Ishikawa (cell line): ENCODE results near the gene DBN1.
A peak's percentile ranks its signal among the peaks of the same experiment; 100 is the strongest.

Experiments used
- EP300 ChIP-seq: IDR thresholded peaks from 2 replicates; pipeline ENCODE4 v1.6.1; 2012; ENCODE audit warnings: borderline replicate concordance
- RAD21 ChIP-seq: IDR thresholded peaks from 2 replicates; pipeline ENCODE4 v1.6.1; 2012; ENCODE audit warnings: low read depth
- TCF12 ChIP-seq: IDR thresholded peaks from 2 replicates; pipeline ENCODE4 v1.6.1; 2012; ENCODE audit warnings: low read depth
- TEAD4 ChIP-seq: IDR thresholded peaks from 2 replicates; pipeline ENCODE4 v1.6.1; 2012
- TF ChIP-seq, protein P1 (sequence below): IDR thresholded peaks from 2 replicates; pipeline ENCODE4 v1.6.1; 2012
- TF ChIP-seq, protein P2 (sequence below): IDR thresholded peaks from 2 replicates; pipeline ENCODE4 v1.6.1; 2012; ENCODE audit warnings: low read depth, mild to moderate bottlenecking

DNA sequence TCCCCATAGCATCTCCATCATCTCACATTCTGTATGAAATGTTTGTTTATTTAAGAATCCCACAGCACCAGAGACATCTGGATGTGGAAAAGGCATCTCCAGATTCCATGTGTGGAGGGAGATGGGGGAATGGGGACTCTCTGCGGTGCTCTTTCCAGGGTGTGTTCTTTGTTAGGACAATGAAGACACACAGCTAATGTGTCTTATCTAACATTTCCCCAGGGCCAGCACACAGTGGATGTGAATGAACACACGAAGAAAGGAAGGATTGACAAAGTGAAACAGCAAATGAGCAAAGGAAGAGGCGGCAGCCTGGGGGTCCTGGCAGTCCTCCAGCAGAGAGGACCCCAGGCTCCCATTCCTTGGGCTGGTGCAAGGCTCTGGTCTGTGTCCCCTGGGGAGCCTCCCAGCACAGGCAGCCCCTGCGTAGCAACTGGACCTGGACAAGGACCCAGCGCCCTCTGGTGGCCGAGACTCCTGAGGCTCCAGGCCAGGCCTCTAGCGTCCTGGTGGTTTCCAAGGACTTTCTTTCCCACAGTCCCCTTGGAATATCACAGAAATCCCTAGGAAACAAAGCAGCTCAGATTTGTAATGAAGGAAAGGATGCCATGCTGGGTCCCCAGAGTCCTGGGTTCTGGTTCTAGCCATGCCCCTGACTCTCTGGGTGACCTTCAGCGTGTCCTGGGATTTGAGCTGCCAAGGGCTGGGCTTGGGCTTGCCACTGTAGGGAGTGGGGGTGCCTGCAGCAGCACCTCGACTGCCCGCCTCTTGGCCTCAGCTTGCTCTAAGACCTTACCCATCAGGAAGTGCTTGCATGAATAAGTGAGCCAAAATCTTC, 27.5 kb upstream of the DBN1 start:
- TF ChIP-seq EP300 (no peak), RAD21 (peak; percentile 83), TCF12 (no peak), TEAD4 (no peak)
- TF ChIP-seq, protein P1, sequence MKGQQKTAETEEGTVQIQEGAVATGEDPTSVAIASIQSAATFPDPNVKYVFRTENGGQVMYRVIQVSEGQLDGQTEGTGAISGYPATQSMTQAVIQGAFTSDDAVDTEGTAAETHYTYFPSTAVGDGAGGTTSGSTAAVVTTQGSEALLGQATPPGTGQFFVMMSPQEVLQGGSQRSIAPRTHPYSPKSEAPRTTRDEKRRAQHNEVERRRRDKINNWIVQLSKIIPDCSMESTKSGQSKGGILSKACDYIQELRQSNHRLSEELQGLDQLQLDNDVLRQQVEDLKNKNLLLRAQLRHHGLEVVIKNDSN, result no peak
- TF ChIP-seq, protein P2, sequence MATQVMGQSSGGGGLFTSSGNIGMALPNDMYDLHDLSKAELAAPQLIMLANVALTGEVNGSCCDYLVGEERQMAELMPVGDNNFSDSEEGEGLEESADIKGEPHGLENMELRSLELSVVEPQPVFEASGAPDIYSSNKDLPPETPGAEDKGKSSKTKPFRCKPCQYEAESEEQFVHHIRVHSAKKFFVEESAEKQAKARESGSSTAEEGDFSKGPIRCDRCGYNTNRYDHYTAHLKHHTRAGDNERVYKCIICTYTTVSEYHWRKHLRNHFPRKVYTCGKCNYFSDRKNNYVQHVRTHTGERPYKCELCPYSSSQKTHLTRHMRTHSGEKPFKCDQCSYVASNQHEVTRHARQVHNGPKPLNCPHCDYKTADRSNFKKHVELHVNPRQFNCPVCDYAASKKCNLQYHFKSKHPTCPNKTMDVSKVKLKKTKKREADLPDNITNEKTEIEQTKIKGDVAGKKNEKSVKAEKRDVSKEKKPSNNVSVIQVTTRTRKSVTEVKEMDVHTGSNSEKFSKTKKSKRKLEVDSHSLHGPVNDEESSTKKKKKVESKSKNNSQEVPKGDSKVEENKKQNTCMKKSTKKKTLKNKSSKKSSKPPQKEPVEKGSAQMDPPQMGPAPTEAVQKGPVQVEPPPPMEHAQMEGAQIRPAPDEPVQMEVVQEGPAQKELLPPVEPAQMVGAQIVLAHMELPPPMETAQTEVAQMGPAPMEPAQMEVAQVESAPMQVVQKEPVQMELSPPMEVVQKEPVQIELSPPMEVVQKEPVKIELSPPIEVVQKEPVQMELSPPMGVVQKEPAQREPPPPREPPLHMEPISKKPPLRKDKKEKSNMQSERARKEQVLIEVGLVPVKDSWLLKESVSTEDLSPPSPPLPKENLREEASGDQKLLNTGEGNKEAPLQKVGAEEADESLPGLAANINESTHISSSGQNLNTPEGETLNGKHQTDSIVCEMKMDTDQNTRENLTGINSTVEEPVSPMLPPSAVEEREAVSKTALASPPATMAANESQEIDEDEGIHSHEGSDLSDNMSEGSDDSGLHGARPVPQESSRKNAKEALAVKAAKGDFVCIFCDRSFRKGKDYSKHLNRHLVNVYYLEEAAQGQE, result no peak
